Liver (tissue), 9 donors: ENCODE measurements around the gene PLCL1. TPM values are rescaled to one million over a fixed set of nuclear protein-coding genes. Genes with fewer than 3 reads are reported as not detected.

Experiments
- DNase-seq: peaks from one replicate; pipeline ENCODE4 v3.0.0-alpha.2; 2017; ENCODE audit warnings: low spot score
- H3K27ac ChIP-seq, 2 donors: one replicate each; pipeline ENCODE4 v1.7.0; 2013; ENCODE audit warnings: inconsistent platforms in 2 of 2, low read length in 2 of 2, control low read depth in 1 of 2, low read depth in 1 of 2, mild to moderate bottlenecking in 1 of 2
- H3K27me3 ChIP-seq, 4 donors: one replicate each; pipeline versions ENCODE4 v1.6.1 to v1.7.0; 2013; ENCODE audit warnings: low read length in 3 of 4, inconsistent platforms in 1 of 4, mild to moderate bottlenecking in 1 of 4, moderate library complexity in 1 of 4; ENCODE audit not compliant: control insufficient read depth in 4 of 4, insufficient read depth in 4 of 4
- H3K36me3 ChIP-seq, 4 donors: one replicate each; pipeline versions ENCODE4 v1.6.1 to v1.7.0; 2013; ENCODE audit warnings: low read length in 3 of 4, mild to moderate bottlenecking in 3 of 4, low read depth in 1 of 4, moderate library complexity in 1 of 4; ENCODE audit not compliant: control insufficient read depth in 4 of 4, insufficient read depth in 3 of 4
- H3K4me1 ChIP-seq, 4 donors: one replicate each; pipeline versions ENCODE4 v1.6.1 to v1.7.0; 2013; ENCODE audit warnings: low read length in 3 of 4, mild to moderate bottlenecking in 3 of 4, moderate library complexity in 1 of 4; ENCODE audit not compliant: control insufficient read depth in 4 of 4, insufficient read depth in 4 of 4
- H3K4me3 ChIP-seq, 3 donors: one replicate each; pipeline versions ENCODE4 v1.6.1 to v1.7.0; 2013; ENCODE audit warnings: low read length in 3 of 3, control low read depth in 1 of 3, low read depth in 1 of 3, mild to moderate bottlenecking in 1 of 3
- H3K9ac ChIP-seq, 2 donors: one replicate each; pipeline ENCODE4 v1.7.0; 2013; ENCODE audit warnings: low read length in 2 of 2, mild to moderate bottlenecking in 2 of 2, moderate library complexity in 2 of 2, control low read depth in 1 of 2, low read depth in 1 of 2
- H3K9me3 ChIP-seq, 4 donors: one replicate each; pipeline versions ENCODE4 v1.6.1 to v1.7.0; 2013; ENCODE audit warnings: low read length in 3 of 4; ENCODE audit not compliant: control insufficient read depth in 4 of 4
- EGR1 ChIP-seq, 2 donors: IDR thresholded peaks; 2 replicates each; pipeline ENCODE4 v1.6.1; 2016 to 2018; ENCODE audit warnings: antibody characterized with exemption in 2 of 2, low read depth in 2 of 2
- FOXA1 ChIP-seq: IDR thresholded peaks from 2 replicates; pipeline ENCODE4 v1.6.1; 2016; ENCODE audit warnings: antibody characterized with exemption
- FOXA2 ChIP-seq: IDR thresholded peaks from 2 replicates; pipeline ENCODE4 v1.6.1; 2016; ENCODE audit warnings: antibody characterized with exemption
- GABPA ChIP-seq, 2 donors: IDR thresholded peaks in 1 of 2; conservative IDR thresholded peaks in 1 of 2; 2 replicates each; pipeline ENCODE4 v1.6.1; 2016; ENCODE audit warnings: antibody characterized with exemption in 2 of 2, mild to moderate bottlenecking in 1 of 2, moderate library complexity in 1 of 2
- HNF4A ChIP-seq, 2 donors: conservative IDR thresholded peaks; 2 replicates each; pipeline ENCODE4 v1.6.1; 2016; ENCODE audit warnings: antibody characterized with exemption in 2 of 2, mild to moderate bottlenecking in 2 of 2
- HNF4G ChIP-seq: IDR thresholded peaks from 2 replicates; pipeline ENCODE4 v1.6.1; 2016; ENCODE audit warnings: antibody characterized with exemption
- JUND ChIP-seq, 2 donors: IDR thresholded peaks; 2 replicates each; pipeline ENCODE4 v1.6.1; 2016; ENCODE audit warnings: antibody characterized with exemption in 2 of 2
- NR2F2 ChIP-seq: IDR thresholded peaks from 2 replicates; pipeline ENCODE4 v1.6.1; 2016; ENCODE audit warnings: antibody characterized with exemption
- RAD21 ChIP-seq, 2 donors: IDR thresholded peaks; 2 replicates each; pipeline ENCODE4 v1.6.1; 2016; ENCODE audit warnings: antibody characterized with exemption in 2 of 2, mild to moderate bottlenecking in 2 of 2
- RXRA ChIP-seq, 2 donors: IDR thresholded peaks; 2 replicates each; pipeline ENCODE4 v1.6.1; 2017 to 2018; ENCODE audit warnings: antibody characterized with exemption in 2 of 2, mild to moderate bottlenecking in 1 of 2
- SP1 ChIP-seq: IDR thresholded peaks from 2 replicates; pipeline ENCODE4 v1.6.1; 2018; ENCODE audit warnings: antibody characterized with exemption, mild to moderate bottlenecking
- TAF1 ChIP-seq: conservative IDR thresholded peaks from 2 replicates; pipeline ENCODE4 v1.6.1; 2016; ENCODE audit warnings: antibody characterized with exemption, mild to moderate bottlenecking
- YY1 ChIP-seq: IDR thresholded peaks from 2 replicates; pipeline ENCODE4 v1.6.1; 2016; ENCODE audit warnings: antibody characterized with exemption, mild to moderate bottlenecking
- WGBS: extraction: QIAGEN DNeasy Blood & Tissue Kit; methylation state at CpG from one replicate; pipeline ENCODE4 v1.1.7; 2013; 5-methylcytosine and 5-hydroxymethylcytosine counted together
- polyA plus RNA-seq, 2 donors: library from polyadenylated mRNA; stranded (reverse) in 1 of 2; unstranded in 1 of 2; fragments of 200-250 nt in 1 of 2; fragments of >200 nt in 1 of 2; fragmentation: Nextera tagmentation in 1 of 2; extraction: Ambion mirVana in 1 of 2; gene quantifications; one replicate each; pipeline versions ENCODE4 v1.2.1 to v1.2.3, GENCODE V29; 2013 to 2015
- total RNA-seq, 2 donors: library from RNA; depleted of rRNA; stranded (reverse); fragments of >200 nt; gene quantifications; one replicate each; pipeline ENCODE4 v1.2.3, GENCODE V29; 2014
- TF ChIP-seq, protein P1 (sequence below): IDR thresholded peaks from 2 replicates; pipeline ENCODE4 v1.6.1; 2016; ENCODE audit warnings: antibody characterized with exemption
- TF ChIP-seq, protein P2 (sequence below): fragments of 150-350 bp; IDR thresholded peaks from 2 replicates; pipeline ENCODE4 v1.5.1; 2017; ENCODE audit warnings: improper control_type of control experiment, low read depth, low read length; ENCODE audit not compliant: missing input control
- TF ChIP-seq, protein P3 (sequence below): IDR thresholded peaks from 2 replicates; pipeline ENCODE4 v1.6.1; 2016; ENCODE audit warnings: antibody characterized with exemption
- TF ChIP-seq, protein P4 (sequence below): IDR thresholded peaks from 2 replicates; pipeline ENCODE4 v1.6.1; 2016; ENCODE audit warnings: antibody characterized with exemption, mild to moderate bottlenecking
- TF ChIP-seq, protein P5 (sequence below): IDR thresholded peaks from 2 replicates; pipeline ENCODE4 v1.6.1; 2016; ENCODE audit warnings: antibody characterized with exemption
- donor health status: healthy.
- donor health status: healthy.
- donor health status: healthy.
- donor health status: healthy.
- donor health status: healthy.

Gene PLCL1
- total and polyA plus RNA-seq, 4 donors, result 0.08 to 0.59 (median 0.31) TPM

DNA sequence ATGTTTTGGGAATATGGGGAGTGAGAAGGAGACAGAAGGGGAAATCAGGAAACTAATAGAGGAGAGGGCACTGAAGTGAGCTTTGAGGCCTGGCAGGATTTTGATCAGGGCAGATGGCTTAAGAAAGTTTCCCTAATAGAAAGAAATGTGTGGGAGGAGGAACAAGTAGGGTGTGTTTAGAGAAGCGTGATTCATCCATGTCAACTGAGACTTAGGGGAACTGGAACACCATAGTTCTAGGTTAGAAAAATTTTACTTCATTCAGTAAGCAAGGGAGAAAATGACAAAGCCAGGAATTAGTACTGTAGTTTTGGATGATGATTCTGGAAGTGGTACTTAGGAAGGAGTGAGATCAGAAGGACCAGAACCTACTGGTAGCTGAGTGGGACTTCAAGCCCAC, 296.0 kb downstream of the PLCL1 start (continued):
- no peak for TF ChIP-seq TAF1
- TF ChIP-seq, protein P1, sequence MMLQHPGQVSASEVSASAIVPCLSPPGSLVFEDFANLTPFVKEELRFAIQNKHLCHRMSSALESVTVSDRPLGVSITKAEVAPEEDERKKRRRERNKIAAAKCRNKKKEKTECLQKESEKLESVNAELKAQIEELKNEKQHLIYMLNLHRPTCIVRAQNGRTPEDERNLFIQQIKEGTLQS, result no peak
- TF ChIP-seq JUND (IDR thresholded peaks at IDR 0.05), result no peak
- TF ChIP-seq EGR1 (IDR thresholded peaks at IDR 0.05; ENCODE audit: low read depth in 2 of 2), result no peak
- TF ChIP-seq NR2F2, result no peak
- TF ChIP-seq SP1, result no peak
- TF ChIP-seq RXRA (IDR thresholded peaks at IDR 0.05), result no peak

DNA sequence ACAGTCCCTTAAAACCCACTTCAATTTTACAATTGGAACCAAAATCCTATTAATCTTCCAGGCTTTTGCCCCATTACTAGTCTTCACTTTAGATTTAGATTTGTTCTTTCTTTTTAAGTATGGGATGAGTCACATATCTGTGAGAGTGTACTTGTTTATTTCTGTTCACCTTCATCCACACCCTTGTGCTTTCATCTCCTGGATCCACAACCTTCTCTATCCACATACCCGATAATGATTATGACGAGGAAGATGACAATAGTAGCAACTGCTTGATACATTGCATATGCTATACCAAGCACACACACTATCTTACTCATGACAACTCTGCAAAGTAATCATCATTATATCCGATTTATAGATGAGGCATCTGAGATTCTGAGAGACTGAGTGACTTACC, 297.3 kb downstream of the PLCL1 start:
- no peak overlapping the region for H3K27ac ChIP-seq
- no peak overlapping the region for H3K9ac ChIP-seq
- no peaks in the 10 kb centered on the region for H3K4me1 ChIP-seq
- DNase-seq, result no peak
- WGBS, result 83% methylated on average over 3 of the region's 3 CpGs
- H3K4me3 ChIP-seq, result no peak overlapping the region
- TF ChIP-seq RXRA (IDR thresholded peaks at IDR 0.05) (no peak), NR2F2 (no peak), JUND (IDR thresholded peaks at IDR 0.05) (no peak), FOXA2 (no peak), YY1 (no peak), SP1 (no peak), RAD21 (IDR thresholded peaks at IDR 0.05) (no peak), GABPA (IDR thresholded peaks at IDR 0.05 in 1 of 2, conservative IDR thresholded peaks at IDR 0.05 in 1 of 2) (no peak), FOXA1 (no peak)
- TF ChIP-seq, protein P2, sequence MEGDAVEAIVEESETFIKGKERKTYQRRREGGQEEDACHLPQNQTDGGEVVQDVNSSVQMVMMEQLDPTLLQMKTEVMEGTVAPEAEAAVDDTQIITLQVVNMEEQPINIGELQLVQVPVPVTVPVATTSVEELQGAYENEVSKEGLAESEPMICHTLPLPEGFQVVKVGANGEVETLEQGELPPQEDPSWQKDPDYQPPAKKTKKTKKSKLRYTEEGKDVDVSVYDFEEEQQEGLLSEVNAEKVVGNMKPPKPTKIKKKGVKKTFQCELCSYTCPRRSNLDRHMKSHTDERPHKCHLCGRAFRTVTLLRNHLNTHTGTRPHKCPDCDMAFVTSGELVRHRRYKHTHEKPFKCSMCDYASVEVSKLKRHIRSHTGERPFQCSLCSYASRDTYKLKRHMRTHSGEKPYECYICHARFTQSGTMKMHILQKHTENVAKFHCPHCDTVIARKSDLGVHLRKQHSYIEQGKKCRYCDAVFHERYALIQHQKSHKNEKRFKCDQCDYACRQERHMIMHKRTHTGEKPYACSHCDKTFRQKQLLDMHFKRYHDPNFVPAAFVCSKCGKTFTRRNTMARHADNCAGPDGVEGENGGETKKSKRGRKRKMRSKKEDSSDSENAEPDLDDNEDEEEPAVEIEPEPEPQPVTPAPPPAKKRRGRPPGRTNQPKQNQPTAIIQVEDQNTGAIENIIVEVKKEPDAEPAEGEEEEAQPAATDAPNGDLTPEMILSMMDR, result no peak
- TF ChIP-seq, protein P3, sequence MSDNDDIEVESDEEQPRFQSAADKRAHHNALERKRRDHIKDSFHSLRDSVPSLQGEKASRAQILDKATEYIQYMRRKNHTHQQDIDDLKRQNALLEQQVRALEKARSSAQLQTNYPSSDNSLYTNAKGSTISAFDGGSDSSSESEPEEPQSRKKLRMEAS, result no peak
- TF ChIP-seq, protein P1, result no peak
- TF ChIP-seq, protein P4, sequence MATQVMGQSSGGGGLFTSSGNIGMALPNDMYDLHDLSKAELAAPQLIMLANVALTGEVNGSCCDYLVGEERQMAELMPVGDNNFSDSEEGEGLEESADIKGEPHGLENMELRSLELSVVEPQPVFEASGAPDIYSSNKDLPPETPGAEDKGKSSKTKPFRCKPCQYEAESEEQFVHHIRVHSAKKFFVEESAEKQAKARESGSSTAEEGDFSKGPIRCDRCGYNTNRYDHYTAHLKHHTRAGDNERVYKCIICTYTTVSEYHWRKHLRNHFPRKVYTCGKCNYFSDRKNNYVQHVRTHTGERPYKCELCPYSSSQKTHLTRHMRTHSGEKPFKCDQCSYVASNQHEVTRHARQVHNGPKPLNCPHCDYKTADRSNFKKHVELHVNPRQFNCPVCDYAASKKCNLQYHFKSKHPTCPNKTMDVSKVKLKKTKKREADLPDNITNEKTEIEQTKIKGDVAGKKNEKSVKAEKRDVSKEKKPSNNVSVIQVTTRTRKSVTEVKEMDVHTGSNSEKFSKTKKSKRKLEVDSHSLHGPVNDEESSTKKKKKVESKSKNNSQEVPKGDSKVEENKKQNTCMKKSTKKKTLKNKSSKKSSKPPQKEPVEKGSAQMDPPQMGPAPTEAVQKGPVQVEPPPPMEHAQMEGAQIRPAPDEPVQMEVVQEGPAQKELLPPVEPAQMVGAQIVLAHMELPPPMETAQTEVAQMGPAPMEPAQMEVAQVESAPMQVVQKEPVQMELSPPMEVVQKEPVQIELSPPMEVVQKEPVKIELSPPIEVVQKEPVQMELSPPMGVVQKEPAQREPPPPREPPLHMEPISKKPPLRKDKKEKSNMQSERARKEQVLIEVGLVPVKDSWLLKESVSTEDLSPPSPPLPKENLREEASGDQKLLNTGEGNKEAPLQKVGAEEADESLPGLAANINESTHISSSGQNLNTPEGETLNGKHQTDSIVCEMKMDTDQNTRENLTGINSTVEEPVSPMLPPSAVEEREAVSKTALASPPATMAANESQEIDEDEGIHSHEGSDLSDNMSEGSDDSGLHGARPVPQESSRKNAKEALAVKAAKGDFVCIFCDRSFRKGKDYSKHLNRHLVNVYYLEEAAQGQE, result no peak
- peaks cover 0 to 3% (median 0%) of the 10 kb centered on the region in 4 donors for H3K27me3 ChIP-seq
- no peaks in the 10 kb centered on the region for H3K36me3 ChIP-seq
- H3K9me3 ChIP-seq, result no peaks in the 10 kb centered on the region

DNA sequence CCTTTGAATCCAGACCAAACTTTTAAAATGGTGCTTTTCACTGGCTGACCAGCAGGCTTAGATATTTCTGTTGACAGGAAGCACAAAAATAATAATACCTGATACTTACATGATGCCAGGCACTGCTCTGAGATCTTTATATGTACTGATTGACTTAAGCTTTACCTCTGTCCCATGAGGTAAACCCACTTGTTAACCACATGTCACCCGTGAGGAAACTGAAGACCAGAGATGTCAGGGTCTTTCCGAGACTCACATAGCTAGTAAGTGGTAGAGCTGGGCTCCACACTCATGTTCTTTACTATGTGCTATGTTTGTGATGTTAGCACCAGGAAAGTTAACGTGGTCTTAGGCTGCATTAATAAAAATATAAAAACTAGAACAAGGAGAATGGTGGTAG, 297.7 kb downstream of the PLCL1 start:
- DNase-seq, result no peak
- Histone ChIP-seq H3K9me3 (no peaks in the 10 kb centered on the region), H3K4me3 (no peak overlapping the region), H3K27me3 (peaks cover 0 to 1% (median 0%) of the 10 kb centered on the region in 4 donors), H3K9ac (no peak overlapping the region), H3K36me3 (no peaks in the 10 kb centered on the region), H3K4me1 (no peaks in the 10 kb centered on the region), H3K27ac (no peak overlapping the region)
- WGBS, result 79% methylated on average over 3 of the region's 3 CpGs
- TF ChIP-seq SP1, result no peak
- no peak for TF ChIP-seq EGR1 (IDR thresholded peaks at IDR 0.05; ENCODE audit: low read depth in 2 of 2)
- no peak for TF ChIP-seq NR2F2
- no peak for TF ChIP-seq RXRA (IDR thresholded peaks at IDR 0.05)
- no peak for TF ChIP-seq RAD21 (IDR thresholded peaks at IDR 0.05)
- TF ChIP-seq GABPA (IDR thresholded peaks at IDR 0.05 in 1 of 2, conservative IDR thresholded peaks at IDR 0.05 in 1 of 2), result no peak
- no peak for TF ChIP-seq HNF4A (conservative IDR thresholded peaks at IDR 0.05)
- TF ChIP-seq, protein P5, sequence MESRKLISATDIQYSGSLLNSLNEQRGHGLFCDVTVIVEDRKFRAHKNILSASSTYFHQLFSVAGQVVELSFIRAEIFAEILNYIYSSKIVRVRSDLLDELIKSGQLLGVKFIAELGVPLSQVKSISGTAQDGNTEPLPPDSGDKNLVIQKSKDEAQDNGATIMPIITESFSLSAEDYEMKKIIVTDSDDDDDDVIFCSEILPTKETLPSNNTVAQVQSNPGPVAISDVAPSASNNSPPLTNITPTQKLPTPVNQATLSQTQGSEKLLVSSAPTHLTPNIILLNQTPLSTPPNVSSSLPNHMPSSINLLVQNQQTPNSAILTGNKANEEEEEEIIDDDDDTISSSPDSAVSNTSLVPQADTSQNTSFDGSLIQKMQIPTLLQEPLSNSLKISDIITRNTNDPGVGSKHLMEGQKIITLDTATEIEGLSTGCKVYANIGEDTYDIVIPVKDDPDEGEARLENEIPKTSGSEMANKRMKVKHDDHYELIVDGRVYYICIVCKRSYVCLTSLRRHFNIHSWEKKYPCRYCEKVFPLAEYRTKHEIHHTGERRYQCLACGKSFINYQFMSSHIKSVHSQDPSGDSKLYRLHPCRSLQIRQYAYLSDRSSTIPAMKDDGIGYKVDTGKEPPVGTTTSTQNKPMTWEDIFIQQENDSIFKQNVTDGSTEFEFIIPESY, result no peak
- no peak for TF ChIP-seq FOXA1
- TF ChIP-seq YY1, result no peak
- TF ChIP-seq HNF4G, result no peak
- TF ChIP-seq JUND (IDR thresholded peaks at IDR 0.05), result no peak
- TF ChIP-seq, protein P1, result no peak
- no peak for TF ChIP-seq TAF1
- TF ChIP-seq, protein P3, result no peak
- TF ChIP-seq, protein P2, result no peak
